T-cell (primary cell): Measurements from ENCODE around the gene ATP2C2. TPM values are rescaled to one million over a fixed set of nuclear protein-coding genes. Genes with fewer than 3 reads are reported as not detected.

Source experiments
- ATAC-seq, 4 experiments: fragments of 200-7000 bp in 3 of 4; fragments of 150-1000 bp in 1 of 4; cut with Tn5 transposase; replicated peaks in 1 of 4; 1 replicate in 3 of 4; 2 replicates in 1 of 4; pipeline ENCODE4 v1.10.0; 2021; ENCODE audit warnings: moderate library complexity in 3 of 4, mild to moderate bottlenecking in 2 of 4, moderate number of reproducible peaks in 1 of 4
- CTCF ChIA-PET, 2 donors: fragments of 300-600 bp; sonication (Branson Sonifier 250); formaldehyde crosslinking; loops; one replicate each; lab custom pipeline; 2022; ENCODE audit warnings: antibody characterized with exemption in 2 of 2; lab: Charles Lee
- POLR2A ChIA-PET, 2 donors: fragments of 300-600 bp; sonication (Branson Sonifier 250); formaldehyde crosslinking; loops; one replicate each; lab custom pipeline; 2022; ENCODE audit warnings: antibody characterized with exemption in 2 of 2; lab: Charles Lee
- DNase-seq, 35 experiments: peaks; one replicate each; pipeline versions ENCODE4 v3.0.0 to v3.0.0-alpha.2; 2013 to 2023
- H3K27ac ChIP-seq: one replicate; pipeline ENCODE4 v1.5.1; 2013; ENCODE audit warnings: low read length
- H3K27me3 ChIP-seq, 2 experiments: replicated peaks in 1 of 2; 1 replicate in 1 of 2; 2 replicates in 1 of 2; pipeline versions ENCODE4 v1.6.1 to v1.7.0; 2013; ENCODE audit warnings: low read length in 1 of 2, mixed read lengths in 1 of 2; ENCODE audit not compliant: control insufficient read depth in 2 of 2, insufficient read depth in 2 of 2; ENCODE audit errors: extremely low read depth in 1 of 2
- H3K36me3 ChIP-seq, 2 donors: 1 replicate in 1 of 2; 2 replicates in 1 of 2; pipeline versions ENCODE4 v1.6.1 to v1.7.0; 2013; ENCODE audit warnings: low read length in 1 of 2; ENCODE audit not compliant: control insufficient read depth in 2 of 2, insufficient read depth in 1 of 2; ENCODE audit errors: extremely low read depth in 1 of 2
- H3K4me1 ChIP-seq, 2 experiments: 1 replicate in 1 of 2; 2 replicates in 1 of 2; pipeline versions ENCODE4 v1.6.1 to v1.7.0; 2013; ENCODE audit warnings: low read length in 2 of 2, mixed read lengths in 1 of 2; ENCODE audit not compliant: insufficient read depth in 2 of 2, control insufficient read depth in 1 of 2; ENCODE audit errors: extremely low read depth in 1 of 2
- H3K4me3 ChIP-seq, 2 donors: 1 replicate in 1 of 2; 2 replicates in 1 of 2; pipeline versions ENCODE4 v1.5.1 to v1.7.0; 2013; ENCODE audit warnings: mild to moderate bottlenecking in 2 of 2, low read length in 1 of 2, moderate library complexity in 1 of 2; ENCODE audit not compliant: control insufficient read depth in 1 of 2; ENCODE audit errors: extremely low read depth in 1 of 2
- H3K9me3 ChIP-seq: 2 replicates; pipeline ENCODE4 v1.7.0; 2013
- H3K27ac Mint-ChIP-seq, 2 donors: one replicate each; pipeline ENCODE4 v1.8.0; 2020 to 2021; ENCODE audit warnings: mild to moderate bottlenecking in 2 of 2, mixed read lengths in 2 of 2
- H3K27me3 Mint-ChIP-seq, 2 donors: one replicate each; pipeline ENCODE4 v1.8.0; 2021 to 2022; ENCODE audit warnings: mixed read lengths in 2 of 2
- H3K36me3 Mint-ChIP-seq: one replicate; pipeline ENCODE4 v1.8.0; 2021; ENCODE audit warnings: mixed read lengths
- H3K4me1 Mint-ChIP-seq, 3 donors: one replicate each; pipeline ENCODE4 v1.8.0; 2020 to 2022; ENCODE audit warnings: mixed read lengths in 3 of 3, mild to moderate bottlenecking in 1 of 3
- H3K4me3 Mint-ChIP-seq, 3 donors: one replicate each; pipeline ENCODE4 v1.8.0; 2020 to 2022; ENCODE audit warnings: mild to moderate bottlenecking in 3 of 3, mixed read lengths in 3 of 3, moderate library complexity in 3 of 3
- H3K9me3 Mint-ChIP-seq, 3 donors: one replicate each; pipeline ENCODE4 v1.8.0; 2020 to 2022; ENCODE audit warnings: mixed read lengths in 3 of 3
- WGBS: methylation state at CpG from one replicate; pipeline ENCODE4 v1.1.5; 2013; ENCODE audit warnings: missing lambda C conversion rate; ENCODE audit not compliant: insufficient coverage; 5-methylcytosine and 5-hydroxymethylcytosine counted together
- total RNA-seq, 35 experiments: library from RNA in 6 of 35; stranded (reverse) in 6 of 35; fragments of 120-200 nt in 1 of 35; gene quantifications; one replicate each; pipeline versions ENCODE4 v1.2.1 to v1.2.4 and lab custom pipeline; 2013 to 2026

The ATP2C2 gene
- total RNA-seq, 5 donors from 2014 or later (not counting 1 experiment from before 2014, with no cell fraction given): not detected

- Histone ChIP-seq H3K27me3 (peaks cover 3 to 58% of the 10 kb centered on the region in 2 experiments), H3K4me1 (peaks cover 3 to 8% of the 10 kb centered on the region in 2 experiments), H3K4me3 (no peak overlapping the region), H3K9me3 (no peaks in the 10 kb centered on the region), H3K36me3 (no peaks in the 10 kb centered on the region), H3K27ac (no peak overlapping the region)
- Mint-ChIP-seq H3K27me3 (peaks cover 43 to 58% of the 10 kb centered on the region in 2 donors), H3K9me3 (no peaks in the 10 kb centered on the region), H3K27ac (no peak overlapping the region), H3K4me1 (peaks cover 10 to 18% (median 17%) of the 10 kb centered on the region in 3 donors), H3K4me3 (peak overlapping the region in 1 of 3 donors; percentile 45), H3K36me3 (no peaks in the 10 kb centered on the region)
- ATAC-seq (no peak), DNase-seq (no peak)
- 60% methylated on average over 5 of the region's 7 CpGs for WGBS
- CTCF ChIA-PET: no interaction called here
- POLR2A ChIA-PET: no interaction called here
These were observed 767 bp downstream of the ATP2C2 start for GRCh38 chr16:84369105-84369504.

- Histone ChIP-seq H3K27ac (no peak overlapping the region), H3K9me3 (no peaks in the 10 kb centered on the region), H3K27me3 (peaks cover 3 to 57% of the 10 kb centered on the region in 2 experiments), H3K4me3 (no peak overlapping the region), H3K4me1 (peaks cover 3 to 8% of the 10 kb centered on the region in 2 experiments), H3K36me3 (no peaks in the 10 kb centered on the region)
- WGBS: 76% methylated on average over 7 of the region's 11 CpGs
- Mint-ChIP-seq H3K27me3 (peaks cover 43 to 56% of the 10 kb centered on the region in 2 donors), H3K36me3 (no peaks in the 10 kb centered on the region), H3K4me1 (peaks cover 10 to 18% (median 17%) of the 10 kb centered on the region in 3 donors), H3K27ac (no peak overlapping the region), H3K9me3 (no peaks in the 10 kb centered on the region), H3K4me3 (peak overlapping the region in 1 of 3 donors; percentile 13)
- POLR2A ChIA-PET: no interaction called here
- CTCF ChIA-PET: no interaction called here
- DNase-seq: no peak
- ATAC-seq: no peak
These were observed 1.7 kb downstream of the ATP2C2 start for GRCh38 chr16:84369938-84370627.

DNA sequence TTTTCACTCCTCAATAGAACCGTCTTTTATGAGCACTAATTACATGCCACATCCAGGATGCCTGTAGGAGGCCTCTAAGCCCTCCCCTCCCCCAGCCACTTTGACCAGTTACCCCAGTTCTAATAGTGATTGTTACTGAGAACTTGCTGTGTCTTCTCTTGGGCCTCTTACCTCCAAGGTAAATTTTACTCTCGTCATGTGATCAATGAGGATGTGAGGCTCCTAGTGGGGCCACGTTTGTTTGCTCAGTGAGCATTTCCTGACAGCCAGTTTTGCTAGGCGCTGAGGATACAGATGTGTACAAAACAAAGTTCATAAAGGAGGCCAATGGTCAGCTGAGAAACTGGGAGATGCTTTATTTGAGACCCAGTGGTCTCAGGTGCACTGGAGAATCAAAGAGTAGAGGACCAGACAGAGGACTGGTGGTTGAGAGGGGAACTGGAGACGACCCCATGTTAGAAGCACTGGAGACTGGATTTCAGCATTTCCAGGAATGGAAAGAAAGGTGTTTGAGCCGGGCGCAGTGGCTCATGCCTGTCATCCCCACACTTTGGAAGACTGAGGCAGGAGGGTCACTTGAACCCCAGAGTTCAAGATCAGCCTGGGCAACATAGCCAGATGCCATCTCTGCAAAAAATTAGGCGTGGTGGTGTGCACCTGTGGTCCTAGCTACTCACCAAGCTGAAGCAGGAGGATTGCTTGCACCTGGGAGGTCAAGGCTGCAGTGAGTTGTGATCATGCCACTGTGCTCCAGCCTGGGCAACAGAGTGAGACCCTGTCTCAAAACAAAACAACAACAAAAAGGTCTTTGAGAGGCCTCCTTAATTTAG, 2.6 kb downstream of the ATP2C2 start:
- 65% methylated on average over 7 of the region's 8 CpGs for WGBS

DNA sequence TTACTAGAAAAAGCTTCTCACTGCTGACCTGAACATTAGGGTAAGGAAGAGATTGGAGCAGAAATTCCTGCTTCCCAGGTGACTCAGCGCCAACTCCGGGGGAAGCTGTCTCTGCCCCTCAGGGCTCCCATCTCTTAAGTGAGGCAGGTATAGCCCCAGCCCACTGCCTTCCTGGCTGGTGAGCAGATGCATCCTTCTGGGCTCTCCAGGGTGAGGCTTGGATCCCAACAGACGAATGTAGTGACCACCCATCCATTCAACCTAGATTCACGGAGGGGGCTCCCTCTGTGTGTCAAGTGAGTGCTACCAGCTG, 3.2 kb downstream of the ATP2C2 start:
- Histone ChIP-seq H3K4me3 (no peak overlapping the region), H3K27ac (no peak overlapping the region), H3K9me3 (no peaks in the 10 kb centered on the region), H3K36me3 (no peaks in the 10 kb centered on the region), H3K27me3 (peaks cover 3 to 54% of the 10 kb centered on the region in 2 experiments), H3K4me1 (peaks cover 3 to 8% of the 10 kb centered on the region in 2 experiments)
- WGBS: 80% methylated on average over 1 of the region's 4 CpGs
- Mint-ChIP-seq H3K4me3 (no peak overlapping the region), H3K9me3 (no peaks in the 10 kb centered on the region), H3K4me1 (peaks cover 10 to 18% (median 17%) of the 10 kb centered on the region in 3 donors), H3K27me3 (peaks cover 47 to 66% of the 10 kb centered on the region in 2 donors), H3K36me3 (no peaks in the 10 kb centered on the region), H3K27ac (no peak overlapping the region)
- DNase-seq (no peak), ATAC-seq (no peak)
- CTCF ChIA-PET: no interaction called here
- POLR2A ChIA-PET: no interaction called here

More for the DNA sequence above, 2.6 kb downstream of the ATP2C2 start:
- no peak overlapping the region for H3K27ac Mint-ChIP-seq
- H3K36me3 Mint-ChIP-seq: no peaks in the 10 kb centered on the region
- peaks cover 3 to 55% of the 10 kb centered on the region in 2 experiments for H3K27me3 ChIP-seq
- no peak overlapping the region for H3K4me3 Mint-ChIP-seq
- CTCF ChIA-PET: no interaction called here
- POLR2A ChIA-PET: no interaction called here
- H3K9me3 Mint-ChIP-seq: no peaks in the 10 kb centered on the region
- peaks cover 3 to 8% of the 10 kb centered on the region in 2 experiments for H3K4me1 ChIP-seq
- peaks cover 10 to 18% (median 17%) of the 10 kb centered on the region in 3 donors for H3K4me1 Mint-ChIP-seq
- H3K27ac ChIP-seq: no peak overlapping the region
- DNase-seq (no peak), ATAC-seq (no peak)
- H3K4me3 ChIP-seq: no peak overlapping the region
- H3K36me3 ChIP-seq: no peaks in the 10 kb centered on the region
- peaks cover 47 to 63% of the 10 kb centered on the region in 2 donors for H3K27me3 Mint-ChIP-seq
- no peaks in the 10 kb centered on the region for H3K9me3 ChIP-seq

GRCh38 chr16:84373907-84374489, 5.7 kb downstream of the ATP2C2 start:
- 83% methylated on average over 1 of the region's 10 CpGs for WGBS
- no peak overlapping the region for H3K27ac ChIP-seq
- no peak overlapping the region for H3K4me3 ChIP-seq
- CTCF ChIA-PET: no interaction called here
- H3K36me3 Mint-ChIP-seq: no peaks in the 10 kb centered on the region
- H3K9me3 ChIP-seq: no peaks in the 10 kb centered on the region
- no peak for ATAC-seq
- H3K27me3 ChIP-seq: peaks cover 1 to 41% of the 10 kb centered on the region in 2 experiments
- no peaks in the 10 kb centered on the region for H3K4me1 ChIP-seq
- peaks cover 6 to 10% (median 8%) of the 10 kb centered on the region in 3 donors for H3K4me1 Mint-ChIP-seq
- no peaks in the 10 kb centered on the region for H3K36me3 ChIP-seq
- H3K27me3 Mint-ChIP-seq: peaks cover 34 to 52% of the 10 kb centered on the region in 2 donors
- DNase-seq: no peak
- POLR2A ChIA-PET: no interaction called here
- H3K27ac Mint-ChIP-seq: no peak overlapping the region
- H3K4me3 Mint-ChIP-seq: no peak overlapping the region
- no peaks in the 10 kb centered on the region for H3K9me3 Mint-ChIP-seq

- ATAC-seq: no peak
- H3K27me3 Mint-ChIP-seq: peaks cover 21 to 28% of the 10 kb centered on the region in 2 donors
- no CpG with 5 or more reads among the region's 7 CpGs for WGBS
- H3K27me3 ChIP-seq: peaks cover 0 to 26% of the 10 kb centered on the region in 2 experiments
- DNase-seq: no peak
- POLR2A ChIA-PET: no interaction called here
- H3K27ac ChIP-seq: no peak overlapping the region
- no peaks in the 10 kb centered on the region for H3K36me3 Mint-ChIP-seq
- no peak overlapping the region for H3K4me3 ChIP-seq
- peaks cover 6 to 11% (median 8%) of the 10 kb centered on the region in 3 donors for H3K4me1 Mint-ChIP-seq
- H3K27ac Mint-ChIP-seq: no peak overlapping the region
- no peaks in the 10 kb centered on the region for H3K9me3 Mint-ChIP-seq
- no peaks in the 10 kb centered on the region for H3K9me3 ChIP-seq
- H3K4me1 ChIP-seq: peaks cover 0 to 2% of the 10 kb centered on the region in 2 experiments
- H3K36me3 ChIP-seq: no peaks in the 10 kb centered on the region
- CTCF ChIA-PET: no interaction called here
- H3K4me3 Mint-ChIP-seq: no peak overlapping the region
These were observed 9.8 kb downstream of the ATP2C2 start for GRCh38 chr16:84378099-84378498.
